HepG2 (cell line): ENCODE measurements around the gene SHISA5. TPM values are rescaled to one million over a fixed set of nuclear protein-coding genes. Genes with fewer than 3 reads are reported as not detected.

ENCODE experiments used
- AHR ChIP-seq: IDR thresholded peaks from 2 replicates; pipeline ENCODE4 v1.6.1; 2018; ENCODE audit warnings: missing genetic modification reagents, missing compliant biosample characterization
- CSRNP2 ChIP-seq: sonication (generic); formaldehyde crosslinking; conservative IDR thresholded peaks from 2 replicates; pipeline ENCODE4 v1.8.0; 2022; ENCODE audit warnings: low read depth, missing genetic modification reagents
- ELF3 ChIP-seq: IDR thresholded peaks from 2 replicates; pipeline ENCODE4 v1.6.1; 2016; ENCODE audit warnings: missing genetic modification reagents, missing compliant biosample characterization
- ESRRA ChIP-seq: sonication (generic); formaldehyde crosslinking; IDR thresholded peaks from 2 replicates; pipeline ENCODE4 v1.5.1; 2020; ENCODE audit warnings: mild to moderate bottlenecking, low read depth, missing genetic modification reagents
- FIP1L1 ChIP-seq: fragments of 200-400 bp; formaldehyde crosslinking; IDR thresholded peaks from 2 replicates; pipeline ENCODE4 v1.6.1; 2018; ENCODE audit warnings: low read depth, mild to moderate bottlenecking, low read length, moderate library complexity, borderline replicate concordance; ENCODE audit not compliant: insufficient read depth
- GTF3A ChIP-seq: sonication (generic); formaldehyde crosslinking; conservative IDR thresholded peaks from 2 replicates; pipeline ENCODE4 v1.4.0; 2020; ENCODE audit warnings: mild to moderate bottlenecking, missing genetic modification reagents
- HNRNPUL1 ChIP-seq: fragments of 200-400 bp; formaldehyde crosslinking; IDR thresholded peaks from 2 replicates; pipeline ENCODE4 v1.6.1; 2017; ENCODE audit warnings: low read depth, mild to moderate bottlenecking, low read length, moderate library complexity
- NFIC ChIP-seq: IDR thresholded peaks from 2 replicates; pipeline ENCODE4 v1.6.1; 2012; ENCODE audit warnings: mild to moderate bottlenecking, low read length, inconsistent platforms
- NFYC ChIP-seq: IDR thresholded peaks from 2 replicates; pipeline ENCODE4 v1.6.1; 2016; ENCODE audit warnings: missing genetic modification reagents, missing compliant biosample characterization
- NR1H2 ChIP-seq: sonication (generic); formaldehyde crosslinking; IDR thresholded peaks from 2 replicates; pipeline ENCODE4 v1.8.1; 2022; ENCODE audit warnings: low read depth, missing genetic modification reagents, borderline replicate concordance
- NR2F1 ChIP-seq, 2 experiments: fragments of 450-650 bp in 1 of 2; formaldehyde crosslinking in 1 of 2; IDR thresholded peaks; 2 replicates each; pipeline versions ENCODE4 v1.5.0 to v1.6.1; 2016 to 2020; ENCODE audit warnings: mild to moderate bottlenecking in 1 of 2, missing compliant biosample characterization in 1 of 2, missing genetic modification reagents in 1 of 2, moderate library complexity in 1 of 2
- PRDM10 ChIP-seq: sonication (generic); formaldehyde crosslinking; IDR thresholded peaks from 2 replicates; pipeline ENCODE4 v1.4.0; 2020; ENCODE audit warnings: low read depth, missing genetic modification reagents
- REL ChIP-seq: sonication (generic); formaldehyde crosslinking; conservative IDR thresholded peaks from 2 replicates; pipeline ENCODE4 v1.8.0; 2022; ENCODE audit warnings: mild to moderate bottlenecking, missing genetic modification reagents, moderate library complexity
- SNRNP70 ChIP-seq: fragments of 200-400 bp; formaldehyde crosslinking; IDR thresholded peaks from 2 replicates; pipeline ENCODE4 v1.6.1; 2017; ENCODE audit warnings: mild to moderate bottlenecking, low read depth, low read length, moderate library complexity
- THAP11 ChIP-seq: IDR thresholded peaks from 2 replicates; pipeline ENCODE4 v1.6.1; 2016; ENCODE audit warnings: missing biosample characterization, missing genetic modification reagents
- ZGPAT ChIP-seq: IDR thresholded peaks from 2 replicates; pipeline ENCODE4 v1.6.1; 2016; ENCODE audit warnings: mild to moderate bottlenecking
- ZNF230 ChIP-seq: sonication (generic); formaldehyde crosslinking; IDR thresholded peaks from 2 replicates; pipeline ENCODE4 v1.4.0; 2020; ENCODE audit warnings: mild to moderate bottlenecking, missing genetic modification reagents
- ZNF432 ChIP-seq: sonication (generic); formaldehyde crosslinking; IDR thresholded peaks from 2 replicates; pipeline ENCODE4 v1.5.0; 2020; ENCODE audit warnings: missing genetic modification reagents, mild to moderate bottlenecking, borderline replicate concordance
- ZNF784 ChIP-seq: sonication (generic); formaldehyde crosslinking; IDR thresholded peaks from 2 replicates; pipeline ENCODE4 v1.5.1; 2020; ENCODE audit warnings: missing genetic modification reagents, mild to moderate bottlenecking, borderline replicate concordance
- polyA plus RNA-seq, 8 experiments: library from polyadenylated mRNA; depleted of rRNA in 3 of 8; stranded (reverse) in 7 of 8; unstranded in 1 of 8; fragments of >200 nt; fragmentation: Illumina TruSeq in 4 of 8; extraction: Trizol in 4 of 8; gene quantifications; 2 replicates each; pipeline versions ENCODE4 v1.2.1 to v1.2.3, GENCODE V29; 2011 to 2016; ENCODE audit warnings: low read depth in 4 of 8, missing spikeins in 1 of 8, mixed read lengths in 1 of 8; ENCODE audit not compliant: insufficient read depth in 1 of 8
- total RNA-seq, 5 experiments: library from RNA; depleted of rRNA; stranded (reverse); fragments of >200 nt; fragmentation: Illumina TruSeq; extraction: Trizol; gene quantifications; 2 replicates each; pipeline ENCODE4 v1.2.3, GENCODE V29; 2016; ENCODE audit warnings: low read depth in 1 of 5

SHISA5 gene
- total and polyA plus RNA-seq, 2 of the 13 experiments (the other 11 are each of a cell fraction or from before 2014, with no cell fraction given) = 75.8 to 91.4 TPM

GRCh38 chr3:48465531-48466378, 38.2 kb downstream of the SHISA5 start (continued):
- TF ChIP-seq ZNF784 (CRISPR knock-in tag) = peak; percentile 71; the same call in 1 of the 2 replicates
- TF ChIP-seq ELF3 = peak; percentile 91
- TF ChIP-seq ESRRA (CRISPR knock-in tag) = no peak
- no peak for TF ChIP-seq HNRNPUL1
- TF ChIP-seq THAP11 (CRISPR knock-in tag) = peak; percentile 62; the same call in 1 of the 2 replicates
- TF ChIP-seq FIP1L1 = no peak
- 0 out of 2 replicates have a peak, but pooled peaks have one; percentile 21 for TF ChIP-seq NFYC (CRISPR knock-in tag)
- no peak for TF ChIP-seq NR2F1 (CRISPR knock-in tag; IDR thresholded peaks at IDR 0.05)
- TF ChIP-seq ZNF432 (CRISPR knock-in tag) = no peak
- no peak for TF ChIP-seq GTF3A (CRISPR knock-in tag)
- no peak for TF ChIP-seq AHR (CRISPR knock-in tag)
- TF ChIP-seq NFIC = no peak
- no peak for TF ChIP-seq CSRNP2 (CRISPR knock-in tag)
- no peak for TF ChIP-seq NR1H2 (CRISPR knock-in tag)
- TF ChIP-seq ZGPAT (CRISPR knock-in tag) = peak; percentile 72
- TF ChIP-seq SNRNP70 = no peak
- TF ChIP-seq ZNF230 (CRISPR knock-in tag) = 0 out of 2 replicates have a peak, but pooled peaks have one; percentile 17
- peak; percentile 97 for TF ChIP-seq PRDM10 (CRISPR knock-in tag)
- TF ChIP-seq REL = no peak
